Urinary bladder (tissue), 4 donors: ENCODE data around the gene C11orf16. TPM values are rescaled to one million over a fixed set of nuclear protein-coding genes. Genes with fewer than 3 reads are reported as not detected.

Experiments
- DNase-seq: peaks from one replicate; pipeline ENCODE4 v3.0.0-alpha.2; 2015; ENCODE audit errors: extremely low spot score
- H3K27ac ChIP-seq: one replicate; pipeline ENCODE4 v1.5.1; 2013; ENCODE audit warnings: low read depth, mild to moderate bottlenecking, moderate library complexity
- H3K36me3 ChIP-seq: one replicate; pipeline ENCODE4 v1.6.1; 2013; ENCODE audit warnings: mild to moderate bottlenecking, moderate library complexity; ENCODE audit not compliant: insufficient read depth
- H3K4me1 ChIP-seq: one replicate; pipeline ENCODE4 v1.6.1; 2013; ENCODE audit warnings: mild to moderate bottlenecking, moderate library complexity; ENCODE audit not compliant: insufficient read depth
- H3K4me3 ChIP-seq: one replicate; pipeline ENCODE4 v1.5.1; 2013; ENCODE audit warnings: low read depth, low read length
- WGBS: extraction: QIAGEN DNeasy Blood & Tissue Kit; methylation state at CpG from one replicate; pipeline ENCODE4 v1.1.7; 2013; 5-methylcytosine and 5-hydroxymethylcytosine counted together
- polyA plus RNA-seq: library from polyadenylated mRNA; stranded (reverse); fragments of 200-250 nt; gene quantifications from one replicate; pipeline ENCODE4 v1.2.3, GENCODE V29; 2013
- total RNA-seq: library from RNA; depleted of rRNA; stranded (reverse); fragments of >200 nt; gene quantifications from one replicate; pipeline ENCODE4 v1.2.3, GENCODE V29; 2014
- donor health status: healthy with polysubstance abuse.
- donor health status: healthy.

Gene C11orf16
- total and polyA plus RNA-seq, 2 donors = not detected

DNA sequence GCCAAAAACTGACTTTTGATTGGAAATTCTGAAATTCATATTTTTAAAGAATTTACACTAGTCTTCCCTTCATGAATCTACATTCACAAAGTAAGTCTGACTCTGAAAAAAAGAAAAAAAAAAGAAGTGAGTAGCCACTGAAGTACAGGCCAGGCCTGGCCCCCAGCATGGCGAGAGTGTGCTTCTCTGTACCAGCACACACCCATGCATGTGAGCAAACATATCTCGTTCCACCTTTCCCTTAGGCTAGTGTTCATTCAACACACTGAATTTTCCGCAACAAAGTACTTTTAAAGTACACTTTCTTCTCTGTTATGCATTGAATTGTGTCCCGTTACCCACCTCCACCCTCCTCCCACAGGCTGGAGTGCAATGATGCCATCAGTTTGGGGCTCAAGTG lies 4.5 kb downstream of the C11orf16 start:
- Histone ChIP-seq H3K4me3 (no peak overlapping the region), H3K36me3 (no peaks in the 10 kb centered on the region), H3K4me1 (no peaks in the 10 kb centered on the region), H3K27ac (no peak overlapping the region)
- 97% methylated on average over 4 of the region's 4 CpGs for WGBS
- no peak for DNase-seq

DNA sequence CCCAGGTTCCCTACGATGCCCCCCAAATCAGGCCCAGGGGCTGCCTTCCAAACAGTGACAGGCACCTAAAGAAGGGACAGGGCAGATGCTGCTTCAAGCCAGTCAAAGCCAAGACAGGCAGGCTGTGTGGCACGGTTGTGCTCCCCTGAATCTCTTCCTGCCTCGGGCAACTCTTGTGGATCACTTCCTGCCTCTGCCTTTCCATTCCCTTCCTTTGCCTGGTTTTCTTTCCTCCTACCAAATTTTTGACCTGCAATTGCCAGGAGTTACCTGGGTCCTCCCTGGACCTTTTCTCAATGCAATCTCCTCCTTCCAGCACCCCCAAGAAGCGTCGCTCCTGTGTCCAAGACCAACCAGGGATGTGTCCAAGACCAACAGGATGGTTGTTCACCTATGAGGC lies 5.5 kb downstream of the C11orf16 start:
- Histone ChIP-seq H3K4me1 (no peaks in the 10 kb centered on the region), H3K27ac (no peak overlapping the region), H3K36me3 (no peaks in the 10 kb centered on the region), H3K4me3 (no peak overlapping the region)
- WGBS = 85% methylated on average over 5 of the region's 5 CpGs
- DNase-seq = no peak

- no peaks in the 10 kb centered on the region for H3K36me3 ChIP-seq
- DNase-seq = no peak
- no peaks in the 10 kb centered on the region for H3K4me1 ChIP-seq
- H3K27ac ChIP-seq = no peak overlapping the region
- no peak overlapping the region for H3K4me3 ChIP-seq
- 84% methylated on average over 5 of the region's 5 CpGs for WGBS
These were observed 6.5 kb downstream of the C11orf16 start for GRCh38 chr11:8926236-8926635.

DNA sequence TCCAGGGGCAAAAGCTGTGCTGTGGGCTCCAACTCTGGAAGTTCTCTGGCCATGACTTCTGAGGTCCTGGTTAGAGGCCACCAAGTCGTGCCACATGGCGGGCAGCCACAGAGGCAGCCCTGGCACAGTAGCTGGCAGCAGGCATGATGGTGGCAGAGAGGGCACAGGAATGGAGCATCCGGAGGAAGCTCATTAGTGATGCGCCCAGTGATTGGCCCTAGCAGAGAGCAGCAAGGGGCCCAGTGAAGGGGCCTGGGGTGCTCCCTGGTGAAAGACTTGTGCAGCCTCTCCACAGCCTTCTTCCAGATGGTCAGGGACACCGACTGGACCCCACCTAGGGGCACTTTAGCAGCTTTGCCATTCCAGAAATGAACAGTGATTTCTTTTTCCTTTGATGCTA lies 7.0 kb downstream of the C11orf16 start:
- no peak overlapping the region for H3K4me3 ChIP-seq
- 92% methylated on average over 5 of the region's 5 CpGs for WGBS
- H3K27ac ChIP-seq = no peak overlapping the region
- H3K36me3 ChIP-seq = peaks cover under 1% of the 10 kb centered on the region
- DNase-seq = no peak
- H3K4me1 ChIP-seq = no peaks in the 10 kb centered on the region

DNA sequence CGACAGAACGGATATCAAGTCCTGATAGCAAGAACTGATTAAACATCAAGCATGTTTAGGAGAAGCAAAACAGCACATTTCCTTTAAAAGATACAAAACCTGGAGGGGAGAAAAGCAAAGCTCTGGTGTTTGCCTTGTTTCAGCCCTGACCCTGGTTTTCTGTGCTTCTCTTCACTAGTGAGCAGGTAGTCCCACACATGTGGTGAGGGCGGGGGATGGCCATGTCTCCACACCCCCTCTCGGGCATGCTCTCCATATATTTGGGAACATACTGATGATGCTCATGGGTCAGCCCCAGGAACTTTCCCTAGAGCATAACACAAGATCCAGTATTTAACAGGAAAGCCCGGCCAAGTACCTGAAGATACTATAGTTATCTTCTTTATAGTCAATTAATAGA lies 10.1 kb downstream of the C11orf16 start:
- no peak overlapping the region for H3K27ac ChIP-seq
- no peak for DNase-seq
- 88% methylated on average over 5 of the region's 5 CpGs for WGBS
- no peak overlapping the region for H3K4me3 ChIP-seq
- H3K36me3 ChIP-seq = peaks cover 2% of the 10 kb centered on the region
- H3K4me1 ChIP-seq = no peaks in the 10 kb centered on the region

- H3K4me3 ChIP-seq = no peak overlapping the region
- H3K27ac ChIP-seq = no peak overlapping the region
- no peaks in the 10 kb centered on the region for H3K4me1 ChIP-seq
- H3K36me3 ChIP-seq = peaks cover 2% of the 10 kb centered on the region
- 59% methylated on average over 5 of the region's 5 CpGs for WGBS
- DNase-seq = no peak
These were observed 15.5 kb downstream of the C11orf16 start for GRCh38 chr11:8917157-8917825.

GRCh38 chr11:8914661-8915018 lies 18.1 kb downstream of the C11orf16 start:
- Histone ChIP-seq H3K27ac (no peak overlapping the region), H3K4me3 (no peak overlapping the region), H3K4me1 (no peaks in the 10 kb centered on the region), H3K36me3 (no peaks in the 10 kb centered on the region)
- WGBS = 61% methylated on average over 4 of the region's 4 CpGs
- DNase-seq = no peak

GRCh38 chr11:8913961-8914660 lies 18.6 kb downstream of the C11orf16 start:
- no peak overlapping the region for H3K27ac ChIP-seq
- no peak for DNase-seq
- WGBS = 29% methylated on average over 9 of the region's 9 CpGs
- H3K36me3 ChIP-seq = no peaks in the 10 kb centered on the region
- no peak overlapping the region for H3K4me3 ChIP-seq
- H3K4me1 ChIP-seq = no peaks in the 10 kb centered on the region

GRCh38 chr11:8911029-8911823 lies 21.5 kb downstream of the C11orf16 start, which contains the start of gene AKIP1:
AKIP1 (plus strand) TSS chr11:8911189; CDS start chr11:8911450, 261 bp downstream.
- no peaks in the 10 kb centered on the region for H3K4me1 ChIP-seq

GRCh38 chr11:8910649-8911026 lies 22.1 kb downstream of the C11orf16 start:
- H3K27ac ChIP-seq = no peak overlapping the region
- H3K36me3 ChIP-seq = no peaks in the 10 kb centered on the region
- WGBS = 5% methylated on average over 19 of the region's 19 CpGs

More at GRCh38 chr11:8911029-8911823, 21.5 kb downstream of the C11orf16 start, which contains the start of gene AKIP1:
- peak; percentile 93 for DNase-seq
- Histone ChIP-seq H3K4me3 (peak within 1 kb of the TSS; percentile 86), H3K36me3 (no peaks in the 10 kb centered on the region), H3K27ac (peak within 1 kb of the TSS; percentile 89)
- under 1% methylated on average over 67 of the region's 68 CpGs for WGBS

DNA sequence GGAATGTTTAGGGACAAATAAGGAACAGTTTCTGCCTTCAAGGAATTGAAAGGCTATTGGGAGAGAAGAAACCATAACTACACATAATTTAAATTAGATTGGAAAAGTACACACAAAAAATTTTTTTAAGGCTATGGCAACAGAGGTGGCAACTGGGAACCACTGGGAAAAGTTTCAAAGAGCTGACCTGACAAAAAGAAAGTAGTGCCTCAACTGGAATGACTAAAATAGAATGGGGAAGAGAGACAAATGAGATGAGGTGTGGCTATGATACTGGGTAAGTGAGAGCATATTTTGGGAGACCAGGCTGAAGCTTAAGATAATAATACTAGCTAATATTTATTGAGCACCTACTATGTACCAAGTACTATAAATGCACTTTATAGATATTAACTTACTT lies 24.6 kb downstream of the C11orf16 start:
- Histone ChIP-seq H3K4me1 (no peaks in the 10 kb centered on the region), H3K27ac (no peak overlapping the region), H3K4me3 (no peak overlapping the region), H3K36me3 (no peaks in the 10 kb centered on the region)
- no peak for DNase-seq

More at GRCh38 chr11:8910649-8911026, 22.1 kb downstream of the C11orf16 start:
- no peak for DNase-seq
- peak overlapping the region; percentile 86 for H3K4me3 ChIP-seq
- no peaks in the 10 kb centered on the region for H3K4me1 ChIP-seq

DNA sequence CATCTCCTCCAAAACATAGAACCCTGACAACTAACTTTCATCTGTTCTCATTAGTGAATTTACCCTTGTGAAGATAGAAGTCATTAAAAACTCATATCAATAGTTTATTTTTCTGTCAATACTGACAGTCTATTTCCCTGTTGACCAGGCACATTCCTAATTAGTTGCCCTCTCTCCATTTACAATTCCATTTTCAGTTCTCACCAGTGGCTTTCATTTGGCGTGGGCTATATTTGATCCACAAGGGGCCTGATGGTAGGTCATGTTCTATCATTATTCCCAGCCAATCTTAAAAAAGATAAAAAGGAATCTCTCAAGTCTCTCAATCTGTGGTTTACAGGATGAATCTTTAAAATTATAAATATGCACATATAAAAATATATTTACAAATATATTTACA lies 25.6 kb downstream of the C11orf16 start:
- no peak for DNase-seq
- 91% methylated on average over 1 of the region's 1 CpG for WGBS
- Histone ChIP-seq H3K36me3 (no peaks in the 10 kb centered on the region), H3K4me3 (no peak overlapping the region), H3K27ac (no peak overlapping the region), H3K4me1 (no peaks in the 10 kb centered on the region)

DNA sequence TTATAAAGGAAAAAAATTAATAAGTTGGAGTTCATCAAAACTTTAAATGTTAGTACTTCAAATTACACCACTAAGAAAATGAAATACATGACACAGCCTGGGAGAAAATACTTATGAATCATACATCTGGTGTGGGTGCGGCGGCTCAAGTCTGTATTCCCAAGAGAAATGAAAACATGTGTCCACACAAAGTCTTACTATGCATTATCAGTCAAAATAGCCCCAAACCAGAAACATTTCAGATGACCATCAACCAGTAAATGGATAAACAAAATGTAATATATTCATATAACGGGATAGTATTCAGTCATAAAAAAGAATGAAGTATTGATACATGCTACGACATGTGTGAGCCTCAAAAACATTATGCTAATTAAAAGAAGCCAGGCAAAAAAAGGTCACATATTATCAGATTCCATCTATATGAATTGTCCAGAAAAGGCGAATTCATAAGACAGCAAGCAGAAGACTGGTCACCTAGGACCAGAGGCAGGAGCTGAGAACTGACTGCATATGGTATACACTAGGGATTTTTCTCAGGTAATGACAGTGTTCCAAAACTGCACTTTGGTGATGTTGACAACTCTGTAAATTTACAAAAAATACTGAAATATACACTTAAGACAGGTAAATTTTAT lies 27.1 kb downstream of the C11orf16 start:
- H3K4me3 ChIP-seq = no peak overlapping the region
- no peaks in the 10 kb centered on the region for H3K36me3 ChIP-seq
- no peaks in the 10 kb centered on the region for H3K4me1 ChIP-seq
- WGBS = 83% methylated on average over 5 of the region's 5 CpGs
- no peak overlapping the region for H3K27ac ChIP-seq
- DNase-seq = no peak
